Measurements from ENCODE around the gene PHLDB1.
A peak's percentile ranks its signal among the peaks of the same experiment; 100 is the strongest.
"Not testable (repeated sequence)": the region's sequence is repeated elsewhere in the genome, so short reads cannot be mapped to it uniquely, and the experiment has no call there.

Gene PHLDB1

DNA sequence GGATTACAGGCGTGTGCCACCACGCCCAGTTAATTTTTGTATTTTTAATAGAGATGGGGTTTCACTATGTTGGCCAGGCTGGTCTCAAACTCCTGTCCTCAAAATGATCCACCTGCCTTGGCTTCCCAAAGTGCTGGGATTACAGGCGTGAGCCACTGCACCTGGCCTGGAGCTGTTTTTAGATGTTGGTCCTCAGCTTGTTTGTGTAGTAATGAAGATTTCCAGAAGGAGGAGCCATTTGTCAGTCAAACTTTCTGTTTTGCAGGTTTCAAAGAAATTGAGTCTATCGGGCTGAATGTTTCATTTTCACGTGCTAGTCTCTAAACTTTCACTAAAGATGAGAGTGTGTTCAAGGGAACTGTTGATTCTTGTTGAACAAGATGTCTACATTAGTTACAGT, 12.4 kb upstream of the PHLDB1 start:
- H3K4me1 Mint-ChIP-seq (ENCODE audit: low read depth) = peaks cover 15% of the 10 kb centered on the region
- not testable (repeated sequence) for H3K9me3 Mint-ChIP-seq, H3K4me3 Mint-ChIP-seq, DNase-seq, H3K27me3 Mint-ChIP-seq
- H3K27ac Mint-ChIP-seq = peak overlapping the region; percentile 74
- H3K36me3 Mint-ChIP-seq (ENCODE audit: low read depth) = peaks cover 92% of the 10 kb centered on the region

GRCh38 chr11:118596224-118597146, 10.9 kb upstream of the PHLDB1 start:
- Mint-ChIP-seq H3K4me3 (no peak overlapping the region), H3K9me3 (no peaks in the 10 kb centered on the region), H3K36me3 (ENCODE audit: low read depth) (peaks cover 88% of the 10 kb centered on the region), H3K4me1 (ENCODE audit: low read depth) (peaks cover 15% of the 10 kb centered on the region), H3K27ac (peak overlapping the region; percentile 76), H3K27me3 (no peaks in the 10 kb centered on the region)
- no peak for DNase-seq

GRCh38 chr11:118597556-118597955, 9.9 kb upstream of the PHLDB1 start:
- no peaks in the 10 kb centered on the region for H3K27me3 Mint-ChIP-seq
- peak overlapping the region; percentile 76 for H3K27ac Mint-ChIP-seq
- no peak for DNase-seq
- H3K36me3 Mint-ChIP-seq (ENCODE audit: low read depth) = peaks cover 91% of the 10 kb centered on the region
- H3K4me3 Mint-ChIP-seq = no peak overlapping the region
- H3K4me1 Mint-ChIP-seq (ENCODE audit: low read depth) = peaks cover 15% of the 10 kb centered on the region
- no peaks in the 10 kb centered on the region for H3K9me3 Mint-ChIP-seq

GRCh38 chr11:118602331-118602730, 5.1 kb upstream of the PHLDB1 start:
- Mint-ChIP-seq H3K36me3 (ENCODE audit: low read depth) (peaks cover 60% of the 10 kb centered on the region), H3K9me3 (no peaks in the 10 kb centered on the region), H3K4me1 (ENCODE audit: low read depth) (peaks cover 4% of the 10 kb centered on the region), H3K27me3 (peaks cover 4% of the 10 kb centered on the region), H3K27ac (peak overlapping the region; percentile 1), H3K4me3 (no peak overlapping the region)
- no peak for DNase-seq

GRCh38 chr11:118603709-118604108, 3.7 kb upstream of the PHLDB1 start:
- H3K9me3 Mint-ChIP-seq, DNase-seq, H3K4me3 Mint-ChIP-seq, H3K27ac Mint-ChIP-seq, H3K27me3 Mint-ChIP-seq: not testable (repeated sequence)
- Mint-ChIP-seq H3K36me3 (ENCODE audit: low read depth) (peaks cover 46% of the 10 kb centered on the region), H3K4me1 (ENCODE audit: low read depth) (peaks cover 11% of the 10 kb centered on the region)

DNA sequence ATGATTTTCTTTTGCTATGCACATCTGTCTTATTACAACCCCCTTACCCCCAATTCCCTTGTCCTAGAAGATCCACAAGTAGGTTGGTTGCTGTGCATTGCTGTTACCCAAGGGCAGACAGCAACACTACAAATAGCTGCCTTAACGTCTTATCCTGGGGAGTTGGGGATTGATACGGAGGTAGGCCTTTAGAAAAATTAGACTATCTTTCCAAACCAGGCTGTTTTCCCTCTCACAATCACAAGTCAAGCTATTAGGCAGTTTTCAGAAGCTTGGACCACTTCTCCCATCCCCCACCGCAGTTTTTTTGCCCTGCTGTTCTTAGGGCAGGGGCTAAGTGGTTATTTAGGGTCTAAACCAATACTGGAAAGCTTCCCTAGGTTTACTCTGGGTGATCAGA, 2.8 kb upstream of the PHLDB1 start:
- Mint-ChIP-seq H3K36me3 (ENCODE audit: low read depth) (peaks cover 38% of the 10 kb centered on the region), H3K4me3 (no peak overlapping the region), H3K9me3 (no peaks in the 10 kb centered on the region), H3K27me3 (peaks cover 15% of the 10 kb centered on the region), H3K4me1 (ENCODE audit: low read depth) (peaks cover 18% of the 10 kb centered on the region), H3K27ac (no peak overlapping the region)
- no peak for DNase-seq

DNA sequence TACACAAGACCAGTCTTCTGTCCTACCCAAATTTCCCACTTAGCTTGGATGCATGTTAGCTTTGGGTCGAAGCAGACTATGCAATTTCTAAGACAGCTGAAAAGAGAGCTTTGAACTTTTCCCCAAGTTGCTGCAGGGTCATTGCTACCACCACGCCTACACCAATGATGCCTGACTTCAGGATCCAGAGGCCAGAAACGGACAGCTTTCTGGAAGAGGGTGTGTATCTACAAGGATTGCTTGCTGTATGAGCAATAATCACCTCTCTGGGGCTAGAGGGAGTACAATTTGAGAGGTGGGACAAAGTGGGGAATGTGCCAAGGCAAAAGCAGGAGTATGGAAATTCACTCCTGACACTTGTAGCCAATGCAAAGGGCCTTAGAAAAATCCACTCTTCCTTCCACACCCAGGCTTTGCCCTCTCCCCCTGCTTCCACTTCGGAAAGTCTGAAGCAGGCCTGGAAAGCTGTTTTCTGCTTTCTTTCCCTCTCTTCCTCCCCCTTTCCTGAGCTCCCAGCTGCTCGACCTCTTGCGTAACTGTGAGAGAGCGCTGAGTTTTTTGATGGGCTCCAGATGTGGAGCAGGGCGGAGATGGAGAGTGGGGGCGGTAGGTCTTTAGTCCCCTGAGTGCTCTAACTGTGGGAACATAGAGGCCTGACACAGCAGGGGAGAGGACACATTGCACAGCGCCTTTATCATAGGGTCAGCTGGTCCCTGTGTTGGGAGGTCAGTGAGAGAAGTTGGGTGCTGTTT, 2.1 kb upstream of the PHLDB1 start:
- peak; percentile 20 for DNase-seq
- H3K27ac Mint-ChIP-seq = no peak overlapping the region
- H3K4me1 Mint-ChIP-seq (ENCODE audit: low read depth) = peaks cover 23% of the 10 kb centered on the region
- H3K27me3 Mint-ChIP-seq = peaks cover 20% of the 10 kb centered on the region
- H3K4me3 Mint-ChIP-seq = no peak overlapping the region
- no peaks in the 10 kb centered on the region for H3K9me3 Mint-ChIP-seq
- H3K36me3 Mint-ChIP-seq (ENCODE audit: low read depth) = peaks cover 31% of the 10 kb centered on the region

DNA sequence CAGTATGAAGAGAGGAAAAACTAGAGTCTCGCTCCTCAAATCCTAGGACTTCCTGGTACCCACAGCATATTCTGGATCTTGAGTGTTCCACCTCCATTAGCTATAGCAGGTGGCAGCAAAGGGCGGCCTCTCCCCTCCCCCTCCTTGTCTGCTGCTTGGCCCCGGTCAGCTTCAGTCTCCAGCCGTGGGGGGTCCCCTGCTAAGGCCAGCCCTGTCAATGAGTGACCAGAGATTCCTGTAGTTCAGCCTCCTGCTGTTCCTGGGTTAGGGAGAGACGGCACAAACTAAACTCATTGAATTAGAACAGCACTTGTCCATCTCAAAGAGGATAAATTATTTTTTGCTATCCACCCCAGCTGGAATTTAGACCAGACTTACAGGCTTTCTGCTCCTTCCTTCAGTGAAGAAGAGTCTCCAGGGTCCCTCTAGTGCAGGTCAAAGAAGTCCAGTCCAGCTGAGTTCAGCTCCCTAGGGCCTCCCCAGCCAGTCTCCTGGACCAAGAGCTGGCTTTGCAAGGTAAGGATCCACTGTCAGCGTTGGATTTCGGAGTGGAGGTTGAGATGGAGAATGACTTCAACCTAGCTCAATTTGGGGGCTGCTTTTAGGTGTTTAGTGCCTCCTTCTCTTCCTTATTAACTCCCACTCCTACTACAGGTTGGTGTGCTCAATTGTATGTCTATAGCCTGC, 1.1 kb upstream of the PHLDB1 start:
- Mint-ChIP-seq H3K9me3 (no peaks in the 10 kb centered on the region), H3K4me1 (ENCODE audit: low read depth) (peaks cover 28% of the 10 kb centered on the region), H3K27me3 (peaks cover 20% of the 10 kb centered on the region), H3K27ac (no peak overlapping the region), H3K36me3 (ENCODE audit: low read depth) (peaks cover 25% of the 10 kb centered on the region), H3K4me3 (no peak overlapping the region)
- peak; percentile 26 for DNase-seq

- H3K27me3 Mint-ChIP-seq = peaks cover 20% of the 10 kb centered on the region
- DNase-seq = peak; percentile 25
- no peaks in the 10 kb centered on the region for H3K9me3 Mint-ChIP-seq
- no peak overlapping the region for H3K4me3 Mint-ChIP-seq
- peaks cover 29% of the 10 kb centered on the region for H3K4me1 Mint-ChIP-seq (ENCODE audit: low read depth)
- peak overlapping the region; percentile 6 for H3K27ac Mint-ChIP-seq
- H3K36me3 Mint-ChIP-seq (ENCODE audit: low read depth) = peaks cover 20% of the 10 kb centered on the region
Observed at GRCh38 chr11:118606844-118607228, 579 bp upstream of the PHLDB1 start.

DNA sequence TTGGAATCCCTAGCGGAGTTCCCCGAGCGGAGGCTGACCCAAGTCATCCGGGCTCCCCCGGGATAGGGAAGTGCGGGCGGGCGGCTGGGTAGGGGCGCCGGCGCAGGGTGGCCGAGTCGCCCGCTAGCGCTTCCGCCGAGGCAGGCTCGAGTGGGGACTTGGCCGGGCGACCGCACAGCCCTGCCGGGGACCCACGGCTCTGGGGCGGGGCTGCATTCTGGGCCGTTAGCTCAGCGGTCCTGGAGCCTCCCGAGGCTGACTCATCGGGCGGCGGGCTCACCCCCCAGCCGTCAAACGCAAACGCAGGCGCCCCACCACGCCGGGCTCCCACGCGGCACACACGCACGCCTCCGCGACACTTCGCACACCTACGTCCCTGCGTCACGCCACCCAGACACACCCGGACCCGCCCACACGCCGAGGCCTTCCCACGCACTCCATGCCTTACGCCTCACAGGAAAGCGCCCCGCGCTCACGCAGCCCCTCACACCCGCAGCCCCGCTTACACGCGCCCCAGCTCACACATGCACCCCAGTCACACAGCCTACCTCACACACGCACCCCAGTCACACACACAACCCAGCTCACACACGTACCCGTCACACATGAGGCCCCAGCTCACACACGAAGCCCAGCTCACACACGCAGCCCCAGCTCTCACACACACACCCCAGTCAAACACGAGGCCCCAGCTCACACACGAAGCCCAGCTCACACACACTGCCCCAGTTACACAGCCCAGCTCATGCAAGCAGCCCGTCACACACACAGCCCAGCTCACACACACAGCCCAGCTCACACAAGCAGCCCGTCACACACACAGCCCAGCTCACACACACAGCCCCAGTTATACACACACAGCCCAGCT, 1.2 kb downstream of the PHLDB1 start:
- H3K9me3 Mint-ChIP-seq = no peaks in the 10 kb centered on the region
- H3K27me3 Mint-ChIP-seq = peaks cover 20% of the 10 kb centered on the region
- peak; percentile 79 for DNase-seq
- H3K27ac Mint-ChIP-seq = peak overlapping the region; percentile 63
- peaks cover 7% of the 10 kb centered on the region for H3K36me3 Mint-ChIP-seq (ENCODE audit: low read depth)
- H3K4me1 Mint-ChIP-seq (ENCODE audit: low read depth) = peaks cover 29% of the 10 kb centered on the region
- peak overlapping the region; percentile 58 for H3K4me3 Mint-ChIP-seq

DNA sequence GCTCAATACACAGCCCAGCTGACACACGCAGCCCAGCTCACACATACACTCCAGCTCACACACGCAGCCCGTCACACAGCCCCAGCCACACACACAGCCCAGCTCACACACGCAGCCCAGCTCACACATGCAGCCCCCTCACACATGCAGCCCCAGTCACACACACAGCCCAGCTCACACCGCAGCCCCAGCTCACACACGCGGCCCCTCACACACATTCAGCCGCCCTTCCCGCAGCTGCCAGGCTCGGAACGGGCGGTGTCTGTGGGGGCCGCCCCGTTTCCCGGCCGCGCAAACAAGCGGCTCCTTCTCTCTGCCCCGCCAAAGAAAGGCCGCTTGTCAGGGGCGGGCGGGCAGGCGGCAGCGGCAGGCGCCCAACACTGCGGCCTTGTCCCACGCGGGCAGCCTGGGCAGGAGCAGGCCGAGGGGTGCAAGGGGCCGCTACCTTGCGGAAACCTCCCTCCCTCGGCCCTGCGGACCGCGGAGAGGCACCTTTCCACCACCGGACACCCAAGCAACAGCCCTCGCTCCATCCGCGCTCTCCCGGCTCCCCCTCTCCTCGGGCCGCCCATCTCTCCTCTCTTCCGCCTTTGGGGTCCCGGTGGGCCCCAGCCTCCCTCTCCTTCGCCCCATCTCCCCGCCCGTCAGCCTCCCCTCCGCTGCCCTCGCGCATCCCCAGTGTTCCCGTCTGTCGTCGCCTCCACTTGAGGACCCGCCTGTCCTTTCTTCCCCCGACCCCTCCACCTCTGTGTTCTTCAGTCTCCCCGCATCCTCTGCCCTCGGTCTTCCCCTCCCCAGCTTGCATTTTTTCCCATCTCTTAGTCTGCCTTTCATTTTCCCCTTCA, 2.2 kb downstream of the PHLDB1 start:
- H3K4me1 Mint-ChIP-seq (ENCODE audit: low read depth) = peaks cover 29% of the 10 kb centered on the region
- H3K27ac Mint-ChIP-seq = peak overlapping the region; percentile 24
- H3K9me3 Mint-ChIP-seq = no peaks in the 10 kb centered on the region
- peaks cover 20% of the 10 kb centered on the region for H3K27me3 Mint-ChIP-seq
- H3K4me3 Mint-ChIP-seq = peak overlapping the region; percentile 58
- peak; percentile 63 for DNase-seq
- no peaks in the 10 kb centered on the region for H3K36me3 Mint-ChIP-seq (ENCODE audit: low read depth)

- Mint-ChIP-seq H3K4me1 (ENCODE audit: low read depth) (peaks cover 29% of the 10 kb centered on the region), H3K27me3 (peaks cover 20% of the 10 kb centered on the region), H3K9me3 (no peaks in the 10 kb centered on the region), H3K36me3 (ENCODE audit: low read depth) (no peaks in the 10 kb centered on the region), H3K27ac (no peak overlapping the region), H3K4me3 (peak overlapping the region; percentile 56)
- no peak for DNase-seq
Observed at GRCh38 chr11:118610225-118610772, 2.9 kb downstream of the PHLDB1 start.

Data from activated T-cell treated with anti-CD3 and anti-CD28 coated beads, Interleukin-2, amount 50 U/mL, for 24 hours (primary cell).